ENCODE measurements around the gene ULK4. TPM values are rescaled to one million over a fixed set of nuclear protein-coding genes. Genes with fewer than 3 reads are reported as not detected.

ULK4 gene
- total and polyA plus RNA-seq, 2 of the 8 experiments (the other 6 are each of a cell fraction or from before 2014, with no cell fraction given), result 3.0 to 10.8 TPM

DNA sequence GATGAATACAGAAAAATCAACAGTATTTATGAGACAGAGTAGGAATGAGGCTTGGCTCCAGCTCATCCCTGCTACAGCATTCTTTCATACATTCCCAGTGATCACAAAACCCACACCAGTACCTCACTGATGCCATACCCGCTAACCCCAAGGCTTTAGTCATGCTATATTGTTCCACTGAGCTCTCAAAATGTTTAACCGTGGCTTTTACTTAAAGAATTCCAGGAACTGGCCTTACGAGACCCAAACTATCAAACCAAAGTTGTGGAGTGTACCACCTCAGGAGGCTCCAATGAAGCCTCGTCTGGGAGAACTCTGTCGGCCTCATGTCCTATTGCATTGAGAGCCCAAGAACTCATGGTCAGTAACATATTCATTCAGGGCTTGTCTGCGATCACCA, 278.9 kb downstream of the ULK4 start:
- FAIRE-seq (no peak), DNase-seq (ENCODE audit: low read depth in 1 of 2, low spot score in 2 of 2) (no peak)
- Histone ChIP-seq H4K20me1 (replicated peaks in 1 of 2; ENCODE audit: control insufficient read depth in 1 of 2, insufficient read depth in 2 of 2, low read length in 2 of 2) (no peaks in the 10 kb centered on the region), H3K14ac (ENCODE audit: insufficient read length) (no peak overlapping the region), H3K27me3 (replicated peaks in 1 of 4; ENCODE audit: control insufficient read depth in 3 of 4, extremely low read depth in 1 of 4, insufficient read depth in 3 of 4, low read length in 3 of 4) (no peaks in the 10 kb centered on the region), H3K9me3 (ENCODE audit: insufficient read depth in 2 of 2, low read depth in 1 of 2, low read length in 1 of 2) (no peaks in the 10 kb centered on the region), H3K4me2 (ENCODE audit: insufficient read depth in 1 of 2, low read depth in 2 of 2, low read length in 2 of 2) (no peak overlapping the region), H3K23ac (ENCODE audit: insufficient read length) (no peak overlapping the region), H3K79me1 (ENCODE audit: low read depth, low read length) (no peaks in the 10 kb centered on the region), H2BK12ac (ENCODE audit: low read depth, low read length) (no peak overlapping the region; the same call in 1 of the 2 replicates), H2BK120ac (replicated peaks; ENCODE audit: low read depth, low read length) (no peak overlapping the region), H3K4me3 (ENCODE audit: extremely low read depth in 1 of 4, insufficient read depth in 2 of 4, low read depth in 3 of 4, low read length in 4 of 4) (no peak overlapping the region), H4K91ac (replicated peaks; ENCODE audit: insufficient read length, low read length) (no peak overlapping the region), H4K5ac (ENCODE audit: insufficient read length, low read depth, low read length) (no peak overlapping the region), H3K79me2 (ENCODE audit: control insufficient read depth in 1 of 2, insufficient read depth in 2 of 2, low read length in 2 of 2) (no peaks in the 10 kb centered on the region), H3K18ac (ENCODE audit: extremely low read depth, low read length) (no peak overlapping the region), H2AK5ac (ENCODE audit: low read depth, low read length) (no peak overlapping the region; the same call in 1 of the 2 replicates), H2AFZ (ENCODE audit: low read length) (no peak overlapping the region), H3K4ac (replicated peaks; ENCODE audit: insufficient read length, low read depth, low read length) (no peak overlapping the region), H2BK15ac (ENCODE audit: low read length) (no peak overlapping the region), H3K56ac (replicated peaks; ENCODE audit: insufficient read length, low read depth, low read length) (no peak overlapping the region), H3K4me1 (replicated peaks in 1 of 4; ENCODE audit: control insufficient read depth in 3 of 4, insufficient read depth in 4 of 4, low read length in 3 of 4) (peaks cover 0 to 4% (median 2%) of the 10 kb centered on the region in 4 experiments; a peak in 3 of 7 replicates), H2BK5ac (ENCODE audit: low read depth, low read length) (no peak overlapping the region), H3K36me3 (ENCODE audit: control insufficient read depth in 2 of 4, insufficient read depth in 4 of 4, low read length in 3 of 4) (no peaks in the 10 kb centered on the region), H3K9ac (replicated peaks in 1 of 4; ENCODE audit: extremely low read depth in 1 of 4, low read depth in 3 of 4, low read length in 3 of 4) (no peak overlapping the region), H3K23me2 (ENCODE audit: low read depth, low read length) (no peaks in the 10 kb centered on the region; the same call in 1 of the 2 replicates), H3K27ac (ENCODE audit: low read depth, low read length) (no peak overlapping the region), H4K8ac (ENCODE audit: extremely low read depth, insufficient read depth, low read length) (no peak overlapping the region), H2BK20ac (ENCODE audit: low read length) (no peak overlapping the region)
- ChIA-PET CTCF (ENCODE audit: partially characterized antibody) (interaction anchor here (1.5 kb wide), 1 partner anchor 12 kb away, joined by 7 read pairs; no protein-coding TSS in a partner anchor), POLR2A (ENCODE audit: partially characterized antibody) (no interaction called here)
- TF ChIP-seq TCF12 (IDR thresholded peaks at IDR 0.05; ENCODE audit: low read depth, low read length) (no peak), POLR2A (IDR thresholded peaks at IDR 0.05; ENCODE audit: control extremely low read depth in 1 of 2, low read depth in 2 of 2, low read length in 2 of 2) (no peak), ATF2 (IDR thresholded peaks at IDR 0.05; ENCODE audit: low read length) (no peak), TAF7 (optimal IDR thresholded peaks at IDR 0.05; ENCODE audit: borderline replicate concordance, low read depth, low read length) (no peak)
- 90% methylated on average over 6 of the region's 6 CpGs; no CpG with 5 or more reads in 1 of the 2 experiments for WGBS, 2 experiments (ENCODE audit: extremely low coverage in 1 of 2, insufficient coverage in 1 of 2, insufficient read length in 1 of 2, insufficient replicate concordance in 2 of 2, low coverage in 1 of 2, low lambda C conversion rate in 2 of 2, missing lambda C conversion rate in 1 of 2)

Measured in H1 (cell line).